HepG2 (cell line): ENCODE data around the gene SLC22A4. TPM values are rescaled to one million over a fixed set of nuclear protein-coding genes. Genes with fewer than 3 reads are reported as not detected.

Experiments used
- ATAC-seq: fragments of 200-7000 bp; cut with Tn5 transposase; 3 replicates; pipeline ENCODE4 v1.9.1; 2020; ENCODE audit warnings: mild to moderate bottlenecking, moderate library complexity
- BruUV-seq: library from RNA; stranded (reverse); fragments of 400-500 nt; replicated peaks from 2 replicates; lab custom pipeline; 2021; lab: Mats Ljungman, UMichigan
- CTCF ChIA-PET: fragments of 300-600 bp; formaldehyde crosslinking; extraction: SDS; loops from one replicate; lab custom pipeline; 2021; ENCODE audit warnings: low total read pairs, inconsistent platforms, low intra/inter-chr PET ratio; lab: Yijun Ruan, JAX
- POLR2A ChIA-PET: fragments of 350-600 bp; sonication (Branson Sonifier 250); formaldehyde crosslinking; loops from one replicate; lab custom pipeline; 2020; ENCODE audit warnings: antibody characterized with exemption, inconsistent platforms; lab: Yijun Ruan, JAX
- DNase-seq: peaks from one replicate; pipeline ENCODE4 v3.0.0-alpha.2; 2015; ENCODE audit warnings: low spot score
- FAIRE-seq: peaks from 3 replicates; lab custom pipeline; 2011; peaks lifted over from hg19 to GRCh38; lab: Jason Lieb, UNC
- H2AFZ ChIP-seq: one replicate; pipeline ENCODE4 v1.6.1; 2011; ENCODE audit warnings: low read length, inconsistent platforms
- H3K27ac ChIP-seq: fragments of 300-600 bp; 3 replicates; pipeline ENCODE4 v1.8.0; 2011; ENCODE audit warnings: mixed run types, mild to moderate bottlenecking, mixed read lengths, low read length, inconsistent platforms; ENCODE audit not compliant: insufficient read depth; ENCODE audit errors: extremely low read length
- H3K27me3 ChIP-seq, 2 experiments: fragments of 200-600 bp in 1 of 2; 2 replicates in 1 of 2; 3 replicates in 1 of 2; pipeline versions ENCODE4 v1.6.0 to v1.8.0; 2011; ENCODE audit warnings: low read length in 2 of 2, mild to moderate bottlenecking in 2 of 2, moderate library complexity in 2 of 2, inconsistent platforms in 1 of 2; ENCODE audit not compliant: insufficient read depth in 2 of 2, control insufficient read depth in 1 of 2
- H3K36me3 ChIP-seq, 2 experiments: fragments of 200-600 bp in 1 of 2; replicated peaks in 1 of 2; 2 replicates in 1 of 2; 3 replicates in 1 of 2; pipeline versions ENCODE4 v1.5.1 to v1.8.0; 2011; ENCODE audit warnings: low read length in 2 of 2, inconsistent platforms in 1 of 2; ENCODE audit not compliant: insufficient read depth in 2 of 2, control insufficient read depth in 1 of 2
- H3K4me1 ChIP-seq: 2 replicates; pipeline ENCODE4 v1.5.1; 2012; ENCODE audit warnings: low read length, inconsistent platforms; ENCODE audit not compliant: insufficient read depth
- H3K4me2 ChIP-seq: 2 replicates; pipeline ENCODE4 v1.6.0; 2011; ENCODE audit warnings: low read depth, low read length, inconsistent platforms
- H3K4me3 ChIP-seq, 3 experiments: fragments of 200-600 bp in 1 of 3; sonication (generic), shearing (Covaris generic) in 1 of 3; replicated peaks in 1 of 3; 2 replicates each; pipeline ENCODE4 v1.5.1; 2011 to 2016; ENCODE audit warnings: low read length in 3 of 3, inconsistent platforms in 2 of 3, low read depth in 2 of 3, mild to moderate bottlenecking in 2 of 3, control low read depth in 1 of 3, mixed read lengths in 1 of 3; ENCODE audit not compliant: insufficient read depth in 1 of 3
- H3K79me2 ChIP-seq: one replicate; pipeline ENCODE4 v1.6.1; 2011; ENCODE audit warnings: low read length, inconsistent platforms; ENCODE audit not compliant: insufficient read depth
- H3K9ac ChIP-seq: 2 replicates; pipeline ENCODE4 v1.6.0; 2011; ENCODE audit warnings: mild to moderate bottlenecking, low read depth, low read length, inconsistent platforms; ENCODE audit not compliant: insufficient read depth
- H3K9me3 ChIP-seq: 2 replicates; pipeline ENCODE4 v1.5.1; 2012; ENCODE audit warnings: mild to moderate bottlenecking, low read length
- H4K20me1 ChIP-seq: 2 replicates; pipeline ENCODE4 v1.6.0; 2011; ENCODE audit warnings: inconsistent platforms, mild to moderate bottlenecking, low read length, moderate library complexity; ENCODE audit not compliant: insufficient read depth
- STAG1 ChIP-seq: sonication (generic); formaldehyde crosslinking; IDR thresholded peaks from 2 replicates; pipeline ENCODE4 v1.4.0; 2020; ENCODE audit warnings: missing genetic modification reagents
- XRCC5 ChIP-seq: fragments of 200-400 bp; formaldehyde crosslinking; optimal IDR thresholded peaks from 2 replicates; pipeline ENCODE3; 2017; ENCODE audit warnings: mild to moderate bottlenecking, low read length
- ZNF629 ChIP-seq: sonication (generic); formaldehyde crosslinking; conservative IDR thresholded peaks from 2 replicates; pipeline ENCODE4 v1.5.0; 2020; ENCODE audit warnings: missing genetic modification reagents
- WGBS: methylation state at CpG from one replicate; pipeline ENCODE4 v1.1.6; 2017; ENCODE audit warnings: low lambda C conversion rate; 5-methylcytosine and 5-hydroxymethylcytosine counted together
- in situ Hi-C: cut with HindIII; loops from 2 replicates; pipeline ENCODE4 v1.10.0; 2017; ENCODE audit warnings: low pct_unique_long_range_greater_than_20kb; ENCODE audit not compliant: extremely low pct_ligation_motif_present
- intact Hi-C: fragments of 100-400 bp; cut with micrococcal nuclease; formaldehyde crosslinking; loops from one replicate; pipeline ENCODE4 v1.10.0; 2022; ENCODE audit not compliant: unreplicated experiment
- polyA plus RNA-seq, 8 experiments: library from polyadenylated mRNA; depleted of rRNA in 3 of 8; stranded (reverse) in 7 of 8; unstranded in 1 of 8; fragments of >200 nt; fragmentation: Illumina TruSeq in 4 of 8; extraction: Trizol in 4 of 8; gene quantifications; 2 replicates each; pipeline versions ENCODE4 v1.2.1 to v1.2.3, GENCODE V29; 2011 to 2016; ENCODE audit warnings: low read depth in 4 of 8, missing spikeins in 1 of 8, mixed read lengths in 1 of 8; ENCODE audit not compliant: insufficient read depth in 1 of 8
- total RNA-seq, 5 experiments: library from RNA; depleted of rRNA; stranded (reverse); fragments of >200 nt; fragmentation: Illumina TruSeq; extraction: Trizol; gene quantifications; 2 replicates each; pipeline ENCODE4 v1.2.3, GENCODE V29; 2016; ENCODE audit warnings: low read depth in 1 of 5
- TF ChIP-seq, protein P1 (sequence below): sonication (generic); formaldehyde crosslinking; IDR thresholded peaks from 2 replicates; pipeline ENCODE4 v1.4.0; 2020; ENCODE audit warnings: missing genetic modification reagents, borderline replicate concordance

SLC22A4 gene
- total and polyA plus RNA-seq, 2 of the 13 experiments (the other 11 are each of a cell fraction or from before 2014, with no cell fraction given), result 0.33 to 0.62 TPM

GRCh38 chr5:132262882-132263547, 31.2 kb upstream of the SLC22A4 start:
- Histone ChIP-seq H4K20me1 (no peaks in the 10 kb centered on the region), H3K4me2 (no peak overlapping the region), H3K4me3 (no peak overlapping the region), H3K27me3 (peaks cover 9 to 17% of the 10 kb centered on the region in 2 experiments), H3K27ac (no peak overlapping the region), H3K9me3 (no peaks in the 10 kb centered on the region), H3K36me3 (no peaks in the 10 kb centered on the region), H2AFZ (no peak overlapping the region), H3K4me1 (peaks cover 35% of the 10 kb centered on the region), H3K79me2 (no peaks in the 10 kb centered on the region)
- POLR2A ChIA-PET, result no interaction called here
- intact Hi-C loops, result no loop called here
- BruUV-seq, result no TSS peak
- DNase-seq (no peak), ATAC-seq (no peak)
- TF ChIP-seq, protein P1, sequence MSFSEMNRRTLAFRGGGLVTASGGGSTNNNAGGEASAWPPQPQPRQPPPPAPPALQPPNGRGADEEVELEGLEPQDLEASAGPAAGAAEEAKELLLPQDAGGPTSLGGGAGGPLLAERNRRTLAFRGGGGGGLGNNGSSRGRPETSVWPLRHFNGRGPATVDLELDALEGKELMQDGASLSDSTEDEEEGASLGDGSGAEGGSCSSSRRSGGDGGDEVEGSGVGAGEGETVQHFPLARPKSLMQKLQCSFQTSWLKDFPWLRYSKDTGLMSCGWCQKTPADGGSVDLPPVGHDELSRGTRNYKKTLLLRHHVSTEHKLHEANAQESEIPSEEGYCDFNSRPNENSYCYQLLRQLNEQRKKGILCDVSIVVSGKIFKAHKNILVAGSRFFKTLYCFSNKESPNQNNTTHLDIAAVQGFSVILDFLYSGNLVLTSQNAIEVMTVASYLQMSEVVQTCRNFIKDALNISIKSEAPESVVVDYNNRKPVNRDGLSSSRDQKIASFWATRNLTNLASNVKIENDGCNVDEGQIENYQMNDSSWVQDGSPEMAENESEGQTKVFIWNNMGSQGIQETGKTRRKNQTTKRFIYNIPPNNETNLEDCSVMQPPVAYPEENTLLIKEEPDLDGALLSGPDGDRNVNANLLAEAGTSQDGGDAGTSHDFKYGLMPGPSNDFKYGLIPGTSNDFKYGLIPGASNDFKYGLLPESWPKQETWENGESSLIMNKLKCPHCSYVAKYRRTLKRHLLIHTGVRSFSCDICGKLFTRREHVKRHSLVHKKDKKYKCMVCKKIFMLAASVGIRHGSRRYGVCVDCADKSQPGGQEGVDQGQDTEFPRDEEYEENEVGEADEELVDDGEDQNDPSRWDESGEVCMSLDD (CRISPR knock-in tag), result no peak
- TF ChIP-seq STAG1 (no peak), XRCC5 (no peak), ZNF629 (CRISPR knock-in tag) (0 out of 2 replicates have a peak, but pooled peaks have one; percentile 18)
- TF ChIP-seq, all 625 proteins: peak for 1
- in situ Hi-C loops, result no loop called here
- WGBS, result 92% methylated on average over 2 of the region's 2 CpGs
- CTCF ChIA-PET, result no interaction called here
- H3K9ac ChIP-seq, result no peak overlapping the region
- no peak for FAIRE-seq
